GM12878 (cell line): ENCODE data around the gene CRAT. TPM values are rescaled to one million over a fixed set of nuclear protein-coding genes. Genes with fewer than 3 reads are reported as not detected.
A peak's percentile ranks its signal among the peaks of the same experiment; 100 is the strongest.

ENCODE experiments used
- ATAC-seq: fragments of 200-7000 bp; cut with Tn5 transposase; 3 replicates; pipeline ENCODE4 v1.9.1; 2020; ENCODE audit warnings: mild to moderate bottlenecking, moderate library complexity
- BruUV-seq: library from RNA; stranded (reverse); fragments of 400-500 nt; replicated peaks from 2 replicates; lab custom pipeline; 2021; lab: Mats Ljungman, UMichigan
- CTCF ChIA-PET: fragments of 300-600 bp; sonication (Branson Sonifier 250); formaldehyde crosslinking; extraction: SDS; loops from one replicate; lab custom pipeline; 2021; ENCODE audit warnings: inconsistent platforms; lab: Yijun Ruan, JAX
- POLR2A ChIA-PET: fragments of 350-600 bp; formaldehyde crosslinking; extraction: SDS; loops from one replicate; lab custom pipeline; 2021; ENCODE audit warnings: inconsistent platforms; lab: Charles Lee
- RAD21 ChIA-PET: fragments of 300-600 bp; sonication (Branson Sonifier 250); formaldehyde crosslinking; loops from one replicate; lab custom pipeline; 2023; ENCODE audit warnings: antibody characterized with exemption; ENCODE audit not compliant: unreplicated experiment; lab: Charles Lee
- SMC1A ChIA-PET: fragments of 300-600 bp; sonication (Branson Sonifier 250); formaldehyde crosslinking; loops from one replicate; lab custom pipeline; 2023; ENCODE audit not compliant: unreplicated experiment, uncharacterized antibody; lab: Charles Lee
- DNase-seq: peaks from one replicate; pipeline ENCODE4 v3.0.0-alpha.2; 2011; ENCODE audit warnings: low read depth, low spot score
- FAIRE-seq: peaks from 3 replicates; lab custom pipeline; 2011; peaks lifted over from hg19 to GRCh38; lab: Jason Lieb, UNC
- H2AFZ ChIP-seq: 2 replicates; pipeline ENCODE4 v1.6.0; 2011; ENCODE audit warnings: low read depth, low read length, control low read depth; ENCODE audit not compliant: control insufficient read depth
- H3K27ac ChIP-seq: 2 replicates; pipeline ENCODE4 v1.5.1; 2011; ENCODE audit warnings: control low read depth; ENCODE audit not compliant: control insufficient read depth, insufficient read depth
- H3K27me3 ChIP-seq, 2 experiments: replicated peaks in 1 of 2; 2 replicates each; pipeline versions ENCODE4 v1.6.0 to v1.6.1; 2011; ENCODE audit warnings: low read length in 1 of 2; ENCODE audit not compliant: control insufficient read depth in 2 of 2, insufficient read depth in 2 of 2
- H3K36me3 ChIP-seq, 2 experiments: 2 replicates each; pipeline ENCODE4 v1.5.1; 2011; ENCODE audit warnings: low read length in 1 of 2; ENCODE audit not compliant: control insufficient read depth in 2 of 2, insufficient read depth in 2 of 2
- H3K4me1 ChIP-seq: 2 replicates; pipeline ENCODE4 v1.6.1; 2011; ENCODE audit warnings: mild to moderate bottlenecking, low read length, moderate library complexity, mixed read lengths; ENCODE audit not compliant: control insufficient read depth, insufficient read depth
- H3K4me2 ChIP-seq: 2 replicates; pipeline ENCODE4 v1.6.0; 2011; ENCODE audit warnings: control low read depth; ENCODE audit not compliant: control insufficient read depth, insufficient read depth
- H3K4me3 ChIP-seq: fragments of 200-600 bp; sonication (generic); 2 replicates; pipeline ENCODE4 v1.5.1; 2016
- H3K79me2 ChIP-seq: 2 replicates; pipeline ENCODE4 v1.6.0; 2011; ENCODE audit warnings: low read length; ENCODE audit not compliant: control insufficient read depth, insufficient read depth
- H3K9ac ChIP-seq: 2 replicates; pipeline ENCODE4 v1.8.0; 2011; ENCODE audit warnings: low read length, control low read depth, mixed read lengths; ENCODE audit not compliant: control insufficient read depth, insufficient read depth
- H3K9me3 ChIP-seq: replicated peaks from 3 replicates; pipeline ENCODE4 v1.5.1; 2011; ENCODE audit warnings: mild to moderate bottlenecking, low read length; ENCODE audit not compliant: control insufficient read depth, insufficient read depth
- H4K20me1 ChIP-seq: 2 replicates; pipeline ENCODE4 v1.6.0; 2011; ENCODE audit not compliant: control insufficient read depth, insufficient read depth
- BACH1 ChIP-seq: fragments of 450-650 bp; IDR thresholded peaks from 2 replicates; pipeline ENCODE4 v1.6.1; 2017; ENCODE audit warnings: mild to moderate bottlenecking, borderline replicate concordance
- MEF2B ChIP-seq: fragments of 450-650 bp; IDR thresholded peaks from 2 replicates; pipeline ENCODE4 v1.6.1; 2018; ENCODE audit warnings: mild to moderate bottlenecking, moderate library complexity; ENCODE audit not compliant: partially characterized antibody, poor library complexity, severe bottlenecking
- RUNX3 ChIP-seq: IDR thresholded peaks from 2 replicates; pipeline ENCODE4 v1.6.1; 2012; ENCODE audit warnings: low read length, inconsistent platforms
- SUZ12 ChIP-seq: fragments of 200-600 bp; sonication (generic); IDR thresholded peaks from one replicate; pipeline ENCODE4 v1.6.1; 2018; ENCODE audit warnings: antibody characterized with exemption, mild to moderate bottlenecking; ENCODE audit not compliant: unreplicated experiment
- TCF12 ChIP-seq: IDR thresholded peaks from 2 replicates; pipeline ENCODE4 v1.6.1; 2011; ENCODE audit warnings: low read depth, mild to moderate bottlenecking, low read length
- YY1 ChIP-seq: IDR thresholded peaks from 2 replicates; pipeline ENCODE4 v1.6.1; 2011; ENCODE audit warnings: low read depth, mild to moderate bottlenecking, low read length
- WGBS: methylation state at CpG from one replicate; pipeline ENCODE4 v1.1.6; 2016; ENCODE audit warnings: low lambda C conversion rate; ENCODE audit not compliant: insufficient replicate concordance, insufficient coverage; ENCODE audit errors: missing lambda C conversion rate; 5-methylcytosine and 5-hydroxymethylcytosine counted together
- in situ Hi-C: fragments of 300-500 bp; cut with MboI; formaldehyde crosslinking; loops from 9 replicates; pipeline ENCODE4 v1.14.3; 2018; ENCODE audit warnings: mixed read lengths
- intact Hi-C: fragments of 100-400 bp; cut with micrococcal nuclease; formaldehyde crosslinking; loops from one replicate; pipeline ENCODE4 v1.14.2; 2022; ENCODE audit not compliant: unreplicated experiment
- polyA plus RNA-seq, 11 experiments: library from polyadenylated mRNA; depleted of rRNA in 4 of 11; unstranded in 6 of 11; stranded (reverse) in 5 of 11; fragments of >200 nt; fragmentation: Nextera tagmentation in 4 of 11; fragmentation: Illumina TruSeq in 1 of 11; extraction: Ambion mirVana in 4 of 11; extraction: Trizol in 1 of 11; gene quantifications; 1 replicate in 1 of 11; 2 replicates in 10 of 11; pipeline versions ENCODE4 v1.2.1 to v1.2.3, GENCODE V29; 2011 to 2016; ENCODE audit warnings: inconsistent platforms in 2 of 11, missing spikeins in 2 of 11, low read depth in 1 of 11
- total RNA-seq, 4 experiments: library from RNA; depleted of rRNA in 3 of 4; stranded (reverse); fragments of >200 nt in 3 of 4; fragmentation: Illumina TruSeq in 1 of 4; extraction: Trizol in 1 of 4; gene quantifications; 2 replicates each; pipeline versions ENCODE4 v1.2.1 to v1.2.3, GENCODE V29; 2013 to 2021
- TF ChIP-seq, protein P1 (sequence below): fragments of 450-650 bp; formaldehyde crosslinking; IDR thresholded peaks from 2 replicates; pipeline ENCODE4 v1.4.0; 2020; ENCODE audit warnings: mild to moderate bottlenecking, moderate library complexity
- TF ChIP-seq, protein P2 (sequence below): fragments of 450-650 bp; IDR thresholded peaks from 2 replicates; pipeline ENCODE4 v1.6.1; 2017; ENCODE audit warnings: mild to moderate bottlenecking
- TF ChIP-seq, protein P3 (sequence below): IDR thresholded peaks from 2 replicates; pipeline ENCODE4 v1.6.1; 2011; ENCODE audit warnings: borderline replicate concordance, low read depth, mild to moderate bottlenecking, moderate library complexity, mixed read lengths, low read length; ENCODE audit not compliant: insufficient read depth; ENCODE audit errors: extremely low read length
- TF ChIP-seq, protein P4 (sequence below): fragments of 450-650 bp; IDR thresholded peaks from 2 replicates; pipeline ENCODE4 v1.6.1; 2018; ENCODE audit warnings: borderline replicate concordance, mild to moderate bottlenecking; ENCODE audit not compliant: partially characterized antibody

Gene CRAT
- total and polyA plus RNA-seq, 10 of the 15 experiments (the other 5 are each of a cell fraction or from before 2014, with no cell fraction given): 0.10 to 3.4 (median 1.8) TPM

DNA sequence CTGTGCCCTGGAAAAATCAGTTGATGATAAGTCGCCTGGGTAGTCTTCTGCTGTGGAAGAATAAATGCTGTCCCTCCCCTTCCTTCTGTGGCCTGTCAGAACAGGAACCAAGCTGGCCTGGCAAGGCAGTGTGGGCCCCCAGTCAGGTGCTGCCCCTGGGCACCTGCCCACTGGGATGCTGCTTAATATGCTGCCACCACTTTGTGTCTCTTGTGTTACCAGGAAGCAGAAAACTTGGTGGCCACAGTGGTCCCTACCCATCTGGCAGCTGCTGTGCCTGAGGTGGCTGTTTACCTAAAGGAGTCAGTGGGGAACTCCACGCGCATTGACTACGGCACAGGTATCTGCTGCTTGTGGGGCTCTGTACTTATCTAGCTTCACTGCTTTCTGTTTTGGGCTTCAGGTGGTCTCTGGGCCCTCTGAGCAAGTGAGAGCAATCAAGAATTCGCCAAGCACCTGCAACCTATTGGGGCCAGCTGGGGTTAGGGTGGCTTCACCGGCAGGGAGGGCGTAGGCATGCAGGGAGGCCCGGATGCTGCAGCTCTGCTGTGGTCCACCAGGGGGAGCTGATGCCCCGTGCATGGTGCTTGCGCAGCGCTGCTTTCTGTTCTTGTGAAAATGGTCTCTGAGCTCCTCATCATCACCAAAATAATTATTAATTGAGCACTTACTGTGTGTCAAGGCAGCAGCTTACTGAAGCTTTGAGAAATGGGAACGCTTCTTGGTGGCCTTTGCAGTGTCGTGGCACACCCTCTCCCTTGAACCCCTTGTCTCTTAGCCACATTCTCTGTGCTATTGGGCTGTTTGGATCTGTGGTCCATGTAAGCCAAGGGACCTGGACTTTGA, 20.9 kb upstream of the CRAT start (continued):
- peak; percentile 72 for TF ChIP-seq YY1
- TF ChIP-seq, all 136 proteins: peak for 13

DNA sequence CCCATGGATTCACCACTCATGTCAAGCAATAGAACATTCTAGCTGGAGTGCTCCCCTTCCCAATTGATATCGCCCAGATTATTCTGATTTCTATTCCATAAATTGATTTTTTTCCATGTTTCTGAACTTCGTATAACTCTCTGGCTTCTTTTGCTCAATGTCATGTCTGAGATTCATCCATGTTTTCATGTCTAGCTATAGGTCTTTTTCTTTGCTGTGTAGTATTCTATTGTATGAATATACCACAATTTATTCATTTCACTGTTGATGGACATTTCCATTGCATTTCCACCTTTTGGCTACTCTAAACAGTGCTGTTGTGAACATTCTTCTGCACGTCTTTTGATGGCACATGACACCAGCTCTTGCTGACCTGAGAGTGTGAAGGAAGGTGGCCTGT, 20.2 kb upstream of the CRAT start:
- H3K4me3 ChIP-seq: no peak overlapping the region
- WGBS: 65% methylated on average over 3 of the region's 3 CpGs
- ChIA-PET RAD21 (interaction anchor here (1.1 to 2.9 kb wide), 7 partner anchors 10 to 498 kb away, joined by 3 to 37 read pairs (median 14); partner anchors contain the start of gene NTMT1), POLR2A (interaction anchor here (0.5 to 1.4 kb wide), 6 partner anchors 9 to 1722 kb away, joined by 3 to 7 read pairs (median 4); no protein-coding TSS in a partner anchor), SMC1A (interaction anchor here (0.7 to 4.0 kb wide), 14 partner anchors 8 to 494 kb away, joined by 3 to 50 read pairs (median 4); partner anchors contain the start of genes DOLPP1 and NTMT1), CTCF (interaction anchor here (0.8 to 11.5 kb wide), 15 partner anchors 12 to 653 kb away, joined by 3 to 175 read pairs (median 16); partner anchors contain the start of gene NTMT1)
- intact Hi-C loops: no loop called here
- peaks cover 15 to 22% of the 10 kb centered on the region in 2 experiments for H3K36me3 ChIP-seq
- H3K27me3 ChIP-seq: no peaks in the 10 kb centered on the region
- no TSS peak for BruUV-seq
- ATAC-seq (no peak), DNase-seq (no peak), FAIRE-seq (no peak)
- no peaks in the 10 kb centered on the region for H3K79me2 ChIP-seq
- no peak overlapping the region for H3K4me2 ChIP-seq
- H3K27ac ChIP-seq: no peak overlapping the region; the same call in 1 of the 2 replicates
- H2AFZ ChIP-seq: no peak overlapping the region
- H3K9me3 ChIP-seq: no peaks in the 10 kb centered on the region
- in situ Hi-C loops: loop anchor here (5.0 kb wide), 2 partner anchors 482 to 652 kb away; no protein-coding TSS in a partner anchor
- no peaks in the 10 kb centered on the region; the same call in 1 of the 2 replicates for H3K4me1 ChIP-seq
- no peaks in the 10 kb centered on the region for H4K20me1 ChIP-seq
- no peak overlapping the region for H3K9ac ChIP-seq
- TF ChIP-seq, protein P1, sequence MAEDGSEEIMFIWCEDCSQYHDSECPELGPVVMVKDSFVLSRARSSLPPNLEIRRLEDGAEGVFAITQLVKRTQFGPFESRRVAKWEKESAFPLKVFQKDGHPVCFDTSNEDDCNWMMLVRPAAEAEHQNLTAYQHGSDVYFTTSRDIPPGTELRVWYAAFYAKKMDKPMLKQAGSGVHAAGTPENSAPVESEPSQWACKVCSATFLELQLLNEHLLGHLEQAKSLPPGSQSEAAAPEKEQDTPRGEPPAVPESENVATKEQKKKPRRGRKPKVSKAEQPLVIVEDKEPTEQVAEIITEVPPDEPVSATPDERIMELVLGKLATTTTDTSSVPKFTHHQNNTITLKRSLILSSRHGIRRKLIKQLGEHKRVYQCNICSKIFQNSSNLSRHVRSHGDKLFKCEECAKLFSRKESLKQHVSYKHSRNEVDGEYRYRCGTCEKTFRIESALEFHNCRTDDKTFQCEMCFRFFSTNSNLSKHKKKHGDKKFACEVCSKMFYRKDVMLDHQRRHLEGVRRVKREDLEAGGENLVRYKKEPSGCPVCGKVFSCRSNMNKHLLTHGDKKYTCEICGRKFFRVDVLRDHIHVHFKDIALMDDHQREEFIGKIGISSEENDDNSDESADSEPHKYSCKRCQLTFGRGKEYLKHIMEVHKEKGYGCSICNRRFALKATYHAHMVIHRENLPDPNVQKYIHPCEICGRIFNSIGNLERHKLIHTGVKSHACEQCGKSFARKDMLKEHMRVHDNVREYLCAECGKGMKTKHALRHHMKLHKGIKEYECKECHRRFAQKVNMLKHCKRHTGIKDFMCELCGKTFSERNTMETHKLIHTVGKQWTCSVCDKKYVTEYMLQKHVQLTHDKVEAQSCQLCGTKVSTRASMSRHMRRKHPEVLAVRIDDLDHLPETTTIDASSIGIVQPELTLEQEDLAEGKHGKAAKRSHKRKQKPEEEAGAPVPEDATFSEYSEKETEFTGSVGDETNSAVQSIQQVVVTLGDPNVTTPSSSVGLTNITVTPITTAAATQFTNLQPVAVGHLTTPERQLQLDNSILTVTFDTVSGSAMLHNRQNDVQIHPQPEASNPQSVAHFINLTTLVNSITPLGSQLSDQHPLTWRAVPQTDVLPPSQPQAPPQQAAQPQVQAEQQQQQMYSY (CRISPR knock-in tag): no peak
- TF ChIP-seq YY1: no peak
- TF ChIP-seq, protein P2, sequence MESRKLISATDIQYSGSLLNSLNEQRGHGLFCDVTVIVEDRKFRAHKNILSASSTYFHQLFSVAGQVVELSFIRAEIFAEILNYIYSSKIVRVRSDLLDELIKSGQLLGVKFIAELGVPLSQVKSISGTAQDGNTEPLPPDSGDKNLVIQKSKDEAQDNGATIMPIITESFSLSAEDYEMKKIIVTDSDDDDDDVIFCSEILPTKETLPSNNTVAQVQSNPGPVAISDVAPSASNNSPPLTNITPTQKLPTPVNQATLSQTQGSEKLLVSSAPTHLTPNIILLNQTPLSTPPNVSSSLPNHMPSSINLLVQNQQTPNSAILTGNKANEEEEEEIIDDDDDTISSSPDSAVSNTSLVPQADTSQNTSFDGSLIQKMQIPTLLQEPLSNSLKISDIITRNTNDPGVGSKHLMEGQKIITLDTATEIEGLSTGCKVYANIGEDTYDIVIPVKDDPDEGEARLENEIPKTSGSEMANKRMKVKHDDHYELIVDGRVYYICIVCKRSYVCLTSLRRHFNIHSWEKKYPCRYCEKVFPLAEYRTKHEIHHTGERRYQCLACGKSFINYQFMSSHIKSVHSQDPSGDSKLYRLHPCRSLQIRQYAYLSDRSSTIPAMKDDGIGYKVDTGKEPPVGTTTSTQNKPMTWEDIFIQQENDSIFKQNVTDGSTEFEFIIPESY: no peak
- no peak for TF ChIP-seq RUNX3
- TF ChIP-seq, protein P3, sequence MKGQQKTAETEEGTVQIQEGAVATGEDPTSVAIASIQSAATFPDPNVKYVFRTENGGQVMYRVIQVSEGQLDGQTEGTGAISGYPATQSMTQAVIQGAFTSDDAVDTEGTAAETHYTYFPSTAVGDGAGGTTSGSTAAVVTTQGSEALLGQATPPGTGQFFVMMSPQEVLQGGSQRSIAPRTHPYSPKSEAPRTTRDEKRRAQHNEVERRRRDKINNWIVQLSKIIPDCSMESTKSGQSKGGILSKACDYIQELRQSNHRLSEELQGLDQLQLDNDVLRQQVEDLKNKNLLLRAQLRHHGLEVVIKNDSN: no peak
- no peak for TF ChIP-seq BACH1
- no peak for TF ChIP-seq MEF2B
- TF ChIP-seq SUZ12: no peak
- no peak for TF ChIP-seq TCF12
- TF ChIP-seq, protein P4, sequence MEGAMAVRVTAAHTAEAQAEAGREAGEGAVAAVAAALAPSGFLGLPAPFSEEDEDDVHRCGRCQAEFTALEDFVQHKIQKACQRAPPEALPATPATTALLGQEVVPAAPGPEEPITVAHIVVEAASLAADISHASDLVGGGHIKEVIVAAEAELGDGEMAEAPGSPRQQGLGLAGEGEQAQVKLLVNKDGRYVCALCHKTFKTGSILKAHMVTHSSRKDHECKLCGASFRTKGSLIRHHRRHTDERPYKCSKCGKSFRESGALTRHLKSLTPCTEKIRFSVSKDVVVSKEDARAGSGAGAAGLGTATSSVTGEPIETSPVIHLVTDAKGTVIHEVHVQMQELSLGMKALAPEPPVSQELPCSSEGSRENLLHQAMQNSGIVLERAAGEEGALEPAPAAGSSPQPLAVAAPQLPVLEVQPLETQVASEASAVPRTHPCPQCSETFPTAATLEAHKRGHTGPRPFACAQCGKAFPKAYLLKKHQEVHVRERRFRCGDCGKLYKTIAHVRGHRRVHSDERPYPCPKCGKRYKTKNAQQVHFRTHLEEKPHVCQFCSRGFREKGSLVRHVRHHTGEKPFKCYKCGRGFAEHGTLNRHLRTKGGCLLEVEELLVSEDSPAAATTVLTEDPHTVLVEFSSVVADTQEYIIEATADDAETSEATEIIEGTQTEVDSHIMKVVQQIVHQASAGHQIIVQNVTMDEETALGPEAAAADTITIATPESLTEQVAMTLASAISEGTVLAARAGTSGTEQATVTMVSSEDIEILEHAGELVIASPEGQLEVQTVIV: no peak
